NCI-H748 treated with DMSO at 0.1 percent for 48 hours (cell line): ENCODE measurements around the gene ZNF701.
A peak's percentile ranks its signal among the peaks of the same experiment; 100 is the strongest.
"Not testable (repeated sequence)": the region's sequence is repeated elsewhere in the genome, so short reads cannot be mapped to it uniquely, and the experiment has no call there.

Experiments used
- DNase-seq: peaks from one replicate; lab custom pipeline; 2025; lab: John Stamatoyannopoulos, UW

ZNF701 gene

DNA sequence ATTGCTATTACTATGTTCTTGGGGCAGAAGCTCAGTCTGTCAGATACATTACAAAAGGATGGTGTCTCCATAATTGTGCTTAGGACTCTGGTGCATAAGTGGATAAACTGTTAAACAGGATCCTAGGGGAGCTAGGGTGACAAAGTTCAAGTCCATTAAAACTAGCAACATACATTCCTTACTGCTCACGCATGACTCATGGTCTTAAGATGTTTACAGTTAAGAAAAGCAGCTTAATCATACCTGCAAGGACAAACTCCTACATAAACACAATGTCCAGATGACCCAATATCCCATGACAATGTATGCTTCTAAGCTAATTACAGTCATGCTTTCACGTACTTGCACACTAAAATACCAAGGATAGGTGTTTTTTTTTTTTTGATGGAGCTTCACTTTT is 3.5 kb upstream of the ZNF701 start:
- DNase-seq: no peak

DNA sequence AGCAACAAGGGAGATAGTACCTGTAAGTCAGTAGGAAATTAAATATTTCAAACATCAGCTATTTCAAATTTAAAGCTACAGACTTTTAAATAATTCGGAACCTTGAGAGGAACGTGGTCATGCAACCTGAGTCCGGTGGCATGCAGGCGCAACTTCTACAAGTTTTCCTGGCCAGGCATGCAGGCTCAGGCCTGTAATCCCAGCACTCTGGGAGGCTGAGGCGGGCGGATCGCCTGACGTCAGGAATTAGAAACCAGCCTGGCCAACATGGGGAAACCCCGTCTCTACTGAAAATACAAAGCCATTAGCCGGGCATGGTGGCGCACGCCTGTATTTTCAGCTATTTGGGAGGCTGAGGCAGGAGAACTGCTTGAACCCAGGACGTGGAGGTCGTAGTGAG is 2.2 kb upstream of the ZNF701 start:
- no peak for DNase-seq

DNA sequence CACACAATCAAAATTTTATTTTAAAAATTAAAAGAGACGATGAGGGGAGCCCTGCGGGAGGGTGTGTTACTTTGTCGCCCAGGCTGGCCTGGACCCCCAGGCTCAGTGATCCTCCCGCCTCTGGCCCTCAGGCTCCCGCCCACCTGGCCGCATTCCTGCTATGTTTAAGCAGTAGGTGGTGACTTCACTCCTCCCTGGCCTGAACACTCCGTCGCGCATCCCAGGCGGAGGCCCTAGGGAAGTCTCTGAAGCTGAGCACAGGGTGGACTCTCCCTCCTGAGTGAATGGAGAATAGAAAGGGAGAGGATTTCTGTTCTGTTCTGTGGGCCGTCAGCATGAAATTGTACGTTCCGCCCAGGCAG is 468 bp upstream of the ZNF701 start:
- not testable (repeated sequence) for DNase-seq

GRCh38 chr19:52584736-52585440 is 14.8 kb downstream of the ZNF701 start:
- DNase-seq: no peak

GRCh38 chr19:52585604-52586003 is 15.5 kb downstream of the ZNF701 start:
- no peak for DNase-seq

GRCh38 chr19:52590728-52591127 is 20.6 kb downstream of the ZNF701 start:
- DNase-seq: no peak

DNA sequence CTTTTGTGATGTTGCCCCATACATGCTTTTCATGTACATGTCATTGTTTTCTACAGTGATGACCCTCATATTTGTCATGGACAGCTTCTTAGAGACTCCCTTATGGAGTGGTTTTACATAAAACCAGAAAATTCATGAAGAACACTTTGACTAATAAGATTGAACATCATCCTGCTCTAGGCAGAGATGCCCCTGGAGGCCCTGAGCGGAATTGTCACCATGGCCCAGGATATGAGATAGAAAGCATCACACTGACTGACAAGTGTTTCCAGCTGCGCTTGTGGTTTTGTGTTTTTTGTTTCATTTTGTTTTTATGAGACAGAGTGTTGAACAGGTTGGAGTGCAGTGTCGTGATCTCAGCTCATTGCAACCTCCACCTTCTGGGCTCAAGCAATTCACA is 22.2 kb downstream of the ZNF701 start:
- no peak for DNase-seq

GRCh38 chr19:52593441-52593840 is 23.4 kb downstream of the ZNF701 start:
- DNase-seq: not testable (repeated sequence)

GRCh38 chr19:52599241-52599640 is 29.2 kb downstream of the ZNF701 start:
- no peak for DNase-seq

DNA sequence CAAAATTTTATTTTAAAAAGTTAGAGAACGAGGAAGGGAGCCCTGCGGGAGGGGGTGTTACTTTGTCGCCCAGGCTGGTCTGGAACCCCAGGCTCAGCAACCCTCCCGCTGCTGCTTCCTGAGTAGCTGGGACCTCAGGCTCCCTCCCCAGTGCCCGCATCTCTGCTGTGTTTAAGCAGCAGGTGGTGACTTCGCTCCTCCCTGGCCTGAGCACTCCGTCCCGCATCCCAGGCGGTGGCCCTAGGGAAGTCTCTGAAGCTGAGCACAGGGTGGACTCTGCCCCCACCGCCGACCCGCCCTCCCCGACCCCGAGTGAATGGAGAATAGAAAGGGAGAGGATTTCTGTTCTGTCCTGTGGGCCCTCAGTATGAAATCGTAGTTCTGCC is 30.5 kb downstream of the ZNF701 start:
- no peak for DNase-seq

DNA sequence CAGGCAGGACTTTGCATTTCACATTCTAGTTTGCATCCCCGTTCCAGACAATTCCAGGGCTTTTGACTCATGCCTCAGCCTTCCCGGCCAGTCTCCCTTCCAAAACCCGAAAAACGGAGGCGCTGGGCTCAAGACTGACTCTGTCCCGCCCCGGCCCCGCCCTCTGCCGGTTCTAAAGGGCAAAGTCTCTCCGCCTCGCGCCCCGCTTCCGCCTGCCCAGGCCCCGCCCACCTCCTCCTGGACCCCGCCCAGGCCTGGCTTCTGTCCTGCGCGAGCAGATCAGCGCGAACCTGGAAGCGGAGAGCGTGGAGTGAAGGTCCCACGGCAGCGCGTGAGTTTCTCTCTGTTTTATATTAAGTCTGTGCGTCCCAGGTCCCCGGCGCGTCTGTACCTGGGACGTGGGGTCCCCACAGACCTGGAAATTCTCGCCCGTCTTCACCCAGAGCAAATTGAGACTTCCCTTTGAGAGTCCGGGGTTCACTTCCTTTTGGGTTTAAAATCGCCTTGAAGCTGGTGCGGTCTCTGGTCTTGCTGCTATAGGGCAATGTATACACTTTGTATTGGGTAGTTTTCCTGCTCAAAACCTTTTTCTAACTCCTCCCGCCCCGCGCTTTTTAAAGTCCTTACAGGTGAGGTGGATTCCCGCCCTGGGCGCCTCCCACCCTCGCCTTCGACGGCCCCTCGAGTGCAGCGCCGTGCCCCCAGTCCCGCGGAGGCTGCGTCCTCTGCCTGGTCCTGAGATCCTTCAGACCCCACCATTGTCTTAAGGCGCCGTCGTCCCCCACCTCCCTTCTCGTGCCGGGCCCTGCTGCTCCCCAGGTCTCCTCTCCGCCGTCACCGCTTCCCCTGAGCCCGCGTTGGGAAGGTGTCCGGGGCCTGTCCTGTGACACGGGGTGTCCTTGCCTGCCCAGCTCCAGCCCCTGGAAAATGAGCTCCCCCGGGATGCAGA is 31.2 kb downstream of the ZNF701 start:
- DNase-seq: peak; percentile 84

- DNase-seq: peak; percentile 5
Measured at GRCh38 chr19:52601974-52602366, 31.9 kb downstream of the ZNF701 start.

GRCh38 chr19:52602941-52603340 is 32.9 kb downstream of the ZNF701 start:
- DNase-seq: no peak

- DNase-seq: no peak
Measured at GRCh38 chr19:52603558-52604207, 33.6 kb downstream of the ZNF701 start.

DNA sequence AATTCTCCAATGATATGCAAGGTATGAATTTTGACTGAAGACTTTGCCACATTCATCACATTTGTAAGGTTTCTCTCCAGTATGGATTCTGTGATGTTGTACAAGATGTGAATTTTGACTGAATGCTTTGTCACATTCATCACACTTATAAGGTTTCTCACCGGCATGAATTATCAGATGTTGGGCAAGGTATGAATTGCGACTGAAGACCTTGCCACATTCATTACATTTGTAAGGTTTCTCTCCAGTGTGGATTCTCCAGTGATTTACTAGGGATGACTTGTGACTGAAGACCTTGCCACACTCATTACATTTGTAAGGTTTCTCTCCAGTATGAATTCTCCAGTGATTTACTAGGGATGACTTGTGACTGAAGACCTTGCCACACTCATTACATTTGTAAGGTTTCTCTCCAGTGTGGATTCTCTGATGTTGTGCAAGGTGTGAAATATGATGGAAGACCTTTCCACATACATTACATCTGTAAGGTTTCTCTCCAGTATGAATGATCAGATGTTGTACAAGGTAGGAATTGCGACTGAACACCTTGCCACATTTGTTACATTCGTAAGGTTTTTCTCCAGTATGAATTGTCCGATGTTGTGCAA is 43.3 kb downstream of the ZNF701 start:
- no peak for DNase-seq

DNA sequence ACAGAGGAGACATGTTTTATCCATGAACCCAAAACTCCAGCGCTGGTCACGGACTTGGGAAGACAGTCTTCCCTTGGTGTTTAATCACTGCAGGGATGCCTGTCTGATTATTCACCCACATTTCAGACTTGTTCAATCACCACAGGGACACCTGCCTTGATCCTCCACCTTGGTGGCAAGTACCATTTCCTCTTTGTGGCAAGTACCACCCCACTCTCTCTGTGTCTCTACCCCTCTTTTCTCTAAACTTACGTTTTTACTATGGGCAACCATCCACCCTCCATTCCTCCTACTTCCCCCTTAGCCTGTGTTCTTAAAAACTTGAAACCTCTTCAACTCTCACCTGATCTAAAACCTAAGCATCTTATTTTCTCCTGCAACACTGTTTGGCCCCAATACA is 51.3 kb downstream of the ZNF701 start:
- DNase-seq: no peak

GRCh38 chr19:52622261-52622660 is 52.2 kb downstream of the ZNF701 start:
- no peak for DNase-seq

- no peak for DNase-seq
Measured at GRCh38 chr19:52626915-52627314, 56.8 kb downstream of the ZNF701 start.

- DNase-seq: not testable (repeated sequence)
Measured at GRCh38 chr19:52627441-52627840, 57.4 kb downstream of the ZNF701 start.

DNA sequence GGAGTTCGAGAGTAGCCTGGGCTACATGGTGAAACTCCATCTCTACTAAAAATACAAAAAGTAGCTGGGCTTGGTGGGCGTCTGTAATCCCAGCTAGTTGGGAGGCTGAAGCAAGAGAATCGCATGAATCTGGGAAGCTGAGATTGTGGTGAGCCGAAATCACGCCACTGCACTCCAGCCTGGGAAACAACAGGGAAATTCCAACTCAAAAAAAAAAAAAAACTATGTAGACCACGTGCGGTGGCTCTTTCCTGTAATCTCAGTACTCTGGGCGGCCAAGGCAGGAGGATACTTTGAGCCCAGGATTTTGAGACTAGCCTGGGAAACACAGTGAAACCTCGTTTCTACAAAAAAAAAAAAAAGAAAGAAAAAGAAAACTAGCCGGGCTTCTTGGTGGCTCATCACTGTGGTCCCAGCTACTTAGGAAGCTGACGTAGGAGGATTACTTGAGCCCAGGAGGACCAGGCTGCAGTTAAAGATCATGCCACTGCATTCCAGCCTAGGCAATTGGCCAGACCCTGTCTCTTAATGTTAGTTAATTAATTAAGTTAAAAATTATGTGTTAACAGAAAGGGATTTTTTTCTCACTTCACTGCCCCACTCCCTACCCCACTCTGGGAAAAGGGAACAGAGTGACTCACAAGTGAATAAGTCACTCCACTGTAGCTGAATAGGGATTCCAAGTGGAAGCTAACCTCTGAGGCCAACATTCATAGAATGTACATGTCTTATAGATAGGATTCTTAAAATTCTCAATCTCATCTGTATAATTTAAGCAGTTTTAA is 65.9 kb downstream of the ZNF701 start:
- no peak for DNase-seq
